Central memory CD8-positive, alpha-beta T cell (primary cell): ENCODE measurements around the gene RTF2.
"Not testable (repeated sequence)": the region's sequence is repeated elsewhere in the genome, so short reads cannot be mapped to it uniquely, and the experiment has no call there.

Experiments used
- ATAC-seq: fragments of 150-1000 bp; cut with Tn5 transposase; replicated peaks from 2 replicates; pipeline ENCODE4 v1.10.0; 2022; ENCODE audit warnings: mild to moderate bottlenecking, moderate FRiP score, moderate number of reproducible peaks; ENCODE audit not compliant: poor library complexity, severe bottlenecking; ENCODE audit errors: extremely low read depth
- DNase-seq, 2 donors: peaks; one replicate each; pipeline ENCODE4 v3.0.0; 2021; ENCODE audit warnings: low spot score in 2 of 2
- H3K27ac Mint-ChIP-seq: one replicate; pipeline ENCODE4 v1.8.0; 2022; ENCODE audit warnings: low read depth, mild to moderate bottlenecking, moderate library complexity, mixed read lengths
- H3K27me3 Mint-ChIP-seq: one replicate; pipeline ENCODE4 v1.8.0; 2022; ENCODE audit warnings: mixed read lengths
- H3K36me3 Mint-ChIP-seq: one replicate; pipeline ENCODE4 v1.8.0; 2022; ENCODE audit warnings: mild to moderate bottlenecking, moderate library complexity, mixed read lengths; ENCODE audit not compliant: insufficient read depth
- H3K4me1 Mint-ChIP-seq: one replicate; pipeline ENCODE4 v1.8.0; 2022; ENCODE audit warnings: mixed read lengths
- H3K4me3 Mint-ChIP-seq: one replicate; pipeline ENCODE4 v1.8.0; 2022; ENCODE audit warnings: mild to moderate bottlenecking, moderate library complexity, mixed read lengths
- H3K9me3 Mint-ChIP-seq: one replicate; pipeline ENCODE4 v1.8.0; 2022; ENCODE audit warnings: mixed read lengths

The RTF2 gene

DNA sequence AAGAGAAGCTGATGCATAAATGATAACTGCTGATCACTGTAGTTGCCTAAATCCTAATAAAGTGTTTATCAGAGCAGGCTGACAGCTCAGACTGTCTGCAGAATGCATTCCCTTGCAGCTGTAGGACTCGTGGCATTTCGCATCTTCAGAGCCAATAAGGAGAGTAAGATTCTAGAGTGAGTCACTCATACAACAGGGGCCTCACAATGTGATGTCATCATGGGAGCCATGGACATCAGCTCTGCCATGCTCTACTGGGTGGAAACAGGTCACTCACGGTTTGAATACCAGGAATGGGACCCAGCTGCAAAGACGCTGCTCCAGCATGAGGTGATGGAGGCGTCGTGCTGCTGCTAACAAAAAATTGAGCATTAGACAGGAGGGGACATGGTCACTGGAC is 72.0 kb downstream of the RTF2 start:
- Mint-ChIP-seq H3K27me3 (no peaks in the 10 kb centered on the region), H3K4me1 (no peaks in the 10 kb centered on the region), H3K27ac (no peak overlapping the region), H3K9me3 (no peaks in the 10 kb centered on the region), H3K4me3 (no peak overlapping the region), H3K36me3 (no peaks in the 10 kb centered on the region)
- DNase-seq (no peak), ATAC-seq (no peak)

DNA sequence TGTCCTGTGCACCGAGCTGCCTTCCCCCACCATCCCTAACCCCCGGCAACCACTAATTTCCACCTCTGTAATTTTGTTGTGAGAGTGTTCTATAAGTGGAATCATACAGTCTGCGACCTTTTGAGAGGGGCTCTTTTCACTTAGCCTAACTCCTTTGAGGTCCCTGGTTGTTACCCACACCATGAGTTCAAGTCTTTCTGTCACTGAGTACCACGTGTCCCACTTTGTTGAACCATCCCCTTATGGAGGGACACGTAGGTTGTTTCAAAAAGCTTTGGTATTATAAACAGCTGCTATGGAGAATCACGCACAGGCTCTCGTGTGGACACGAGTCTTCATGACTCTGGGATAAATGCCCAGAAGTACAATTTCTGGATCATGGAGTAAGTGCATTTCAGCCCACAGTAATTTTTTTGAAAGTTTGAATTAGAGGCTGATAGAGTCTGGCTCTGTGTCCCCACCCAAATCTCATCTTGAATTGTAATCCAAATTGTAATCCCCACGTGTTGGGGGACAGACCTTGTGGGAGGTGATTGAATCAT is 74.1 kb downstream of the RTF2 start:
- ATAC-seq (no peak), DNase-seq (no peak)
- no peaks in the 10 kb centered on the region for H3K4me1 Mint-ChIP-seq
- H3K27me3 Mint-ChIP-seq: no peaks in the 10 kb centered on the region
- H3K4me3 Mint-ChIP-seq: no peak overlapping the region
- H3K27ac Mint-ChIP-seq: no peak overlapping the region
- H3K9me3 Mint-ChIP-seq: no peaks in the 10 kb centered on the region
- H3K36me3 Mint-ChIP-seq: no peaks in the 10 kb centered on the region

DNA sequence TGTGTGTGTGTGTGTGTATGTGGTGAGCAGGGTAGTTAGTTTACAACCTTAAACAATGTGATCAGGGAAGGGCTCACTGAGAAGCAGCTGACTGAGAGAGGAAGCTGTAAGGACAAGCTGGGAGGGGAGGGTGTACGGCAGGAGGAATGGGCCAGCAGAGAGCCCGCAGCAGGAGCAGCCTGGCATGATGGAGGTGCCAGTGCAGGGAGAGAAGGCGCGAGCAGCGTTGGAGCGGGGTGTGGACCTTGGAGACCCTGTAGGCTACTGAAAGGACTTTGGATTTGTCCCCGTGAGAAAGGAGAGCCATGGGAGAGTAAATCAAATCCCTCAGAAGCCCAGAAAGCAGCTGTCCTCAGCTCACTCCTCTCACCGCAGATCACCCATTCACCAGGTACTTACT is 83.1 kb downstream of the RTF2 start:
- H3K27ac Mint-ChIP-seq: no peak overlapping the region
- H3K4me3 Mint-ChIP-seq: no peak overlapping the region
- H3K27me3 Mint-ChIP-seq: no peaks in the 10 kb centered on the region
- DNase-seq (no peak), ATAC-seq (no peak)
- H3K9me3 Mint-ChIP-seq: no peaks in the 10 kb centered on the region
- H3K4me1 Mint-ChIP-seq: no peaks in the 10 kb centered on the region
- H3K36me3 Mint-ChIP-seq: no peaks in the 10 kb centered on the region

DNA sequence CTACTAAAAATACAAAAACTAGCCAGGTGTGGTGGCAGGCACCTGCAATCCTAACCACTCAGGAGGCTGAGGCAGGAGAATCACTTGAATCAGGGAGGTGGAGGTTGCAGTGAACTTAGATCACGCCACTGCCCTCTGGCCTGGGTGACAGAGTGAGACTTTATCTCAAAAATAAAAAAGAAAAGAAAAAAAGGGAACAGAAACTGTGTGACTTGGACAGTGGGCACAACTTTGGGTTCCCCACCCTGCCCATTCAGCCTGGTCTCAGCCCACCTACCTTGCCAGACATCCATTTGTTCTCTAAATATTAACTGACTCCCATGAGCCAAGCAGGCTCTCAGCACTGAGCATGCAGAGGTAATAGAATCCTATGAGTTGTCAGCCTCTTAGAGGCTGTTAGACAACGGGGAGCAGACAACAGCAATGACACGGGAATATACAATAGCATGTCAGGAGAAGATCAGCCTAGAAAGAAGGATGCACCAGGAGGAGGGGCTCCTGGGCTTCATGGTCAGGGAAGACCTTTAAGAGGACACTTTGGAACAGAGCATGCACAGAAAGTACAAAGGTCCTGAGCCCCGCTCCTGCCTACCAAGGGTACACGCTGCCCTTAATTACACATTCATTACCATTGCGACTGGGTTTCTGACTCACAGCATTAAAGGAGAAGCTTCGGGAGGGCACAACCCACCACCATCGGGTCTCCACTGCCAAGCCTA is 84.6 kb downstream of the RTF2 start:
- Mint-ChIP-seq H3K9me3 (no peaks in the 10 kb centered on the region), H3K27me3 (no peaks in the 10 kb centered on the region), H3K4me1 (no peaks in the 10 kb centered on the region), H3K4me3 (no peak overlapping the region), H3K36me3 (no peaks in the 10 kb centered on the region), H3K27ac (no peak overlapping the region)
- ATAC-seq: no peak
- DNase-seq: no peak

DNA sequence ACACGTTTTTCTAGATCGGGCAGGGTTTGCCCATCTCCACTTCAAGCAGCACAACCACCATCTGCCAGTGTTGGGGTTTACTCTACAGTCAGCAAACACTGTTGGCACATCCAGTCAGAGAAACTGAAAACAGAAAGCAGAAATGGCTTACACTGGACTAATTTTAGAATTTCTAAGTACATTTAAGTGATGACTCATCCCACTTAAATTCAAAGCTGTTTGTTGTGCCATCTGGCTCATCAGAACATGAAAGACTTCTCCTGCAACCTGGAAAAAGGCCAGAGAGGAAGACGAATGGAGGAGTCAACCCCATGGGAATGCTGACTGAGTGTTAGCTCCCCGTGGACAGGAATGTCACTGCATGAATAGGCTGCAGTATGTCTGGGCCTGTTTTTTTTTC is 86.4 kb downstream of the RTF2 start:
- no peaks in the 10 kb centered on the region for H3K36me3 Mint-ChIP-seq
- no peak for DNase-seq
- no peaks in the 10 kb centered on the region for H3K9me3 Mint-ChIP-seq
- no peak overlapping the region for H3K27ac Mint-ChIP-seq
- no peak overlapping the region for H3K4me3 Mint-ChIP-seq
- no peak for ATAC-seq
- no peaks in the 10 kb centered on the region for H3K27me3 Mint-ChIP-seq
- no peaks in the 10 kb centered on the region for H3K4me1 Mint-ChIP-seq

DNA sequence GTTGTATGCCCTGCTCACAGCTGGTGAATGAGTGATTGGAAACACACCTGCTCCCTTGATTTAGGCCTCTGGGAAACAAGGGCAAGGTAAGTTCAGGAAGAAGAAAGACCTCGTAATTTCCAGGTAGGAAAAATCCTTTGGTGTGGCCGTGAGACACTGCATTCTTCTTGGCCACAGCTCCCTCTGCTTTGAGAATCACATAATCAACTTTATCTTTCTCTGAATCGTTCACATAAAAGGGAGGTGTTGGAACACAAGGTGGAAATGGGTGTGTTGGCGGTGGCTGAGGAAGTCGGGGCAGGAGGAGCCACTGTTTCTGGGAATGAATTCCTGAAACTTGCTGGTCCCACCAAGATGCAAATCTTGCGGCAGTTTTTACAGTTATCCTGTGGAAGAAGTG is 90.5 kb downstream of the RTF2 start:
- Mint-ChIP-seq H3K27ac (no peak overlapping the region), H3K4me3 (no peak overlapping the region), H3K36me3 (no peaks in the 10 kb centered on the region), H3K27me3 (no peaks in the 10 kb centered on the region), H3K9me3 (no peaks in the 10 kb centered on the region), H3K4me1 (no peaks in the 10 kb centered on the region)
- ATAC-seq (no peak), DNase-seq (no peak)

DNA sequence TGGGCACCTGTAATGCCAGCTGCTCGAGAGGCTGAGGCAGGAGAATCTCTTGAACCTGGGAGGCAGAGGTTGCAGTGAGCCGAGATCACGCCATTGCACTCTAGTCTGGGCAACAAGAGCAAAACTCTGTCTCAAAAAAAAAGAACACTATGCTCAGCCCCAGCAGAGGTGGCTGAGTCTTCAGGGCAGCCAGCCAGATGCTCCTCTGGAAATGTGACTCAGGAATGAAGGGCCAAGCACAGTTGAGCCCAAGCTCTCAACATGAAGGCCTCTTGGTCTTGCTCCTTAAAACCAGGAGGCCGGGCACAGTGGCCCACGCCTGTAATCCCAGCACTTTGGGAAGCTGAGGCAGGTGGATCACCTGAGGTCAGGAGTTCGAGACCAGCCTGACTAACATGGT is 96.1 kb downstream of the RTF2 start:
- H3K27ac Mint-ChIP-seq, ATAC-seq, H3K9me3 Mint-ChIP-seq, DNase-seq, H3K4me3 Mint-ChIP-seq, H3K36me3 Mint-ChIP-seq, H3K4me1 Mint-ChIP-seq, H3K27me3 Mint-ChIP-seq: not testable (repeated sequence)

DNA sequence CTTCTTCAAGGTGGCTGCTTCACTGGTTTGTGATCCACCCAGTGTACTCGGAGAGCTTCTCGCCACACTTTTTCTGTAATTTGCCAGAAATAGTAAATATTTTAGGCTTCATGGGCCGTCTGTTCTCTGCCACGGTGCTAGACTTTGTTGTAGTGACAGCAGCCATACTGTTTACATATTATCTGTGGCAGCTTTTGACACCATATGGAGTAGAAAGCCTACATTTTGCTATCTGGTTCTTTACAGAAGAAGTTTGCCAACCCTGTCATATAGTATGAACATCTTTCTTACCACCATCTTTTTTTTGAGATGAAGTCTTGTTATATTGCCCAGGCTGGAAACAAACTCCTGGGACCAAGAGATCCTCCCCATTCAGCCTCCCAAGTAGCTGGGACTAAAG is 97.1 kb downstream of the RTF2 start:
- Mint-ChIP-seq H3K4me3 (no peak overlapping the region), H3K36me3 (no peaks in the 10 kb centered on the region), H3K27me3 (no peaks in the 10 kb centered on the region), H3K9me3 (no peaks in the 10 kb centered on the region), H3K27ac (no peak overlapping the region), H3K4me1 (no peaks in the 10 kb centered on the region)
- ATAC-seq (no peak), DNase-seq (no peak)

DNA sequence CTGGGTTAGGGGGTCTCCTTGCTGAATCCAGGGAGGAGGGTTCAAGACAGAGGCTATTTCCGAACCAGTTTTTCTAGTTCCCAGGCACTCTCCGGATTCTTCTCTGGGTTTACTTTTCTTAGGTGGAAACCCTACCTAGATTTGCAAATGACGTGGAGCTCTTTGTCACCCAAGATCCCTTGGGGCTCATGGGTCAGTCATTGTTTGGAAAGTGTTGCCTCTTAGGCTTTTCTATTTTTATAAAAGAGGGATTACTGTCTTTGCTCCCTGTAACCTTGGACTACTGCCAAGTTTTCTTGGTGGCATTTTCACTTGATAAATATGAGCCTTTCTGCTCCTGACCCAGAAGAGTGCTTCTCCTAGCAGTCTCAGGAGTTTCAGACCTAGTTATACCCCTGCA is 98.2 kb downstream of the RTF2 start:
- Mint-ChIP-seq H3K4me3 (no peak overlapping the region), H3K9me3 (no peaks in the 10 kb centered on the region), H3K27me3 (peaks cover 11% of the 10 kb centered on the region), H3K27ac (no peak overlapping the region), H3K4me1 (no peaks in the 10 kb centered on the region), H3K36me3 (no peaks in the 10 kb centered on the region)
- ATAC-seq (no peak), DNase-seq (no peak)
